Fibroblast of villous mesenchyme (primary cell): ENCODE measurements around the gene WDR45B. TPM values are rescaled to one million over a fixed set of nuclear protein-coding genes. Genes with fewer than 3 reads are reported as not detected.
A peak's percentile ranks its signal among the peaks of the same experiment; 100 is the strongest.

Experiments used
- DNase-seq: peaks from one replicate; pipeline ENCODE4 v3.0.0-alpha.2; 2010; ENCODE audit warnings: low read depth
- H3K4me3 ChIP-seq: 2 replicates; pipeline ENCODE4 v1.5.1; 2011; ENCODE audit warnings: low read depth, mild to moderate bottlenecking, low read length
- CTCF ChIP-seq: IDR thresholded peaks from 2 replicates; pipeline ENCODE4 v1.5.1; 2012; ENCODE audit warnings: low read depth, mild to moderate bottlenecking, low read length; ENCODE audit not compliant: insufficient read depth
- total RNA-seq: library from RNA; depleted of rRNA; stranded (reverse); fragments of >200 nt; gene quantifications from 2 replicates; pipeline ENCODE4 v1.2.3, GENCODE V29; 2012

Gene WDR45B
- total RNA-seq, 1 donor: 70.8 TPM

DNA sequence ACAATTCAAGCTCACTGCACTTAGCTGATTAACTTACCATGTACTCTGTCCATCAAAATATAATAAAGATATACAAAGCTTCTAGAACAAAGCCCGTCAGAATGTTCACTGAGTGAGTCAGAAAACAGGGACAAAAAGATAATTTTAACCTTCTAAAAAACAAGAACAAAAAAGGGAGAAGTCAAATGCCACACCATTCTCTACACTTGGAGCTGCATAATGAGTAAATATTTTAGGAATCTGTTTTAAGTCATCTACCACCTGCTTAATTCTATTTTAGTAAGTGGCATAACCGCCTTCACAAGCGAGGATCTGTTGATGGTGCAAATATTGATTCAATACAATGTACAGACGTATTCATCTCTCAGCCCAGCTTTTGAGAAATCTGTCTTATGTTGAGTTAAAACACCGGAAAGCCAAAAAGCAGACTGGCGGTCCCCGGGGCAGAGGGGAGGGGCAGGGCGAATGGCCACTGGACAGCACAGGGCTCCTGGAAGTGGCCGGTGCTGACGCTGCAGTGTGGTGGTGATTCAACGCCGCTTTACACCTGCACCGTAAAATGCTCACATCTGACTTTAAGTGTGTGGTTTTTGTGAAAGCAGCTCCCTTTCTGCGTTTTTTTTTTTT is 30.1 kb upstream of the WDR45B start:
- no peak for DNase-seq
- H3K4me3 ChIP-seq: no peak overlapping the region
- TF ChIP-seq CTCF: no peak

- no peak for TF ChIP-seq CTCF
- DNase-seq: no peak
- H3K4me3 ChIP-seq: no peak overlapping the region
Observed at GRCh38 chr17:82677353-82677925, 29.2 kb upstream of the WDR45B start.

GRCh38 chr17:82675476-82676245 is 27.4 kb upstream of the WDR45B start:
- no peak for DNase-seq
- no peak overlapping the region for H3K4me3 ChIP-seq
- no peak for TF ChIP-seq CTCF

DNA sequence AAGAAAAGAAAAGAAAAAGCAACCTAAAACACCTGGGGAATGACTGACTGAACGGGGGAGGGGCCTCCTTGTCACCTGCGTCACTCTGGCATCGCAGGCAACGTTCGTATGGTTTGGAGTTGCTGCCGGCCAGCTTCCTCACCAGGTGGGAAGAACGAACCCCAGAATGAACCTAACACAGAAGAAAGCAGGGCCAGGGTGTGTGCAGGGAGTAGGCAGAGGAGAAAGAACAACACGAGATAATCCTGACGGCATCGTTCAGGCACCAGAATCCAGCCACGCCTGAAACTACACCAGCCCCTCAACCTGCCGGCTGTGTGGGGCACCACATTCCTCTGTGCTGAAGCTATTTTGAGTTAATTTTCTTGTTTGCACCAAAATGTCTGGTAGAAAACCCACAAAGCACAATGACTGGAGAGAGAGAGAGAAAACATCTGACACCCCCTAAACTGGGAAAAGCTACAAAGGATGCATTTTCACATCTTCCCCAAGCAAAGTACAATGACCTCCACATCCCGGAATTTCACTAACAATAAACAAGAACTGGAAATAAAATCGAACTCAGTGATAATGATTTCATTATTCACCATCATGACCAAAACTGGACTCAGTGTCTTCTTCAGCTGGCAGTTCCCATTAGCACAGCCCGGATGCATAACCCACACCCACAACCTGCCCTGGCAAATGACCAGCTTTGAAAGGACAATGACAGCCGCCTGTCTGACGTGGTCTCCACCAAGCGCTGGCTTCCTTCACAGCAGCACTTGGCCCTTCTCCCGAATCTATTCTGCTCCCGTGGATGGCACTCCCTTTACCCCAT is 26.6 kb upstream of the WDR45B start:
- no peak for DNase-seq
- no peak overlapping the region for H3K4me3 ChIP-seq
- no peak for TF ChIP-seq CTCF

DNA sequence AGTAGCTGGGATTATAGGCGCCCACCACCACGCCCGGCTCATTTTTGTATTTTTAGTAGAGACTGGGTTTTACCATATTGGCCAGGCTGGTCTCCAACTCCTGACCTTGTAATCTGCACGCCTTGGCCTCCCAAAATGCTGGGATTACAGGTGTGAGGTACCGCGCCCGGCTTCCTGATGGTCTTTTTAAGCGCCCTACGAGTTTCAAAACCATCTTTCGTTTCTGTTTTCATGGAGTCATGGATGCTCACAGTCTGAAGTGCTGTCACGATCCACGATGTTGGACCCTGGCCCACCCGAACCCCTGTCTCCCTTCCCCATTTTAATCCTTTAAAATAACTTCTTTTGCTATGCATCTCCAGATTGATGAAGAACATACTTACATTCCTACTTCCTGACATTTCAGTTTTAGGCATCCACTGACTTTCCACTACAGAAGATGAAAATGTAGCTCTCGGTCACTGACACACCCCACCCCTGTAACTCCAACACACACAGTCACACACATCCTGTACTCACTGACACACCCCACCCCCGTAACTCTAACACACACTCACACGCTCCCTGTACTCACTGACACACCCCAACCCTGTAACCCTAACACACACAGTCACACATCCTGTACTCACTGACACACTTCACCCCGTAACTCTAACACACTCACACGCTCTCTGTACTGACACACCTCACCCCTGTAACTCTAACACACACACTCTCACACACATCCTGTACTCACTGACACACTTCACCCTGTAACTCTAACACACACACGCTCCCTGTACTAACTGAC is 22.6 kb upstream of the WDR45B start:
- DNase-seq: no peak
- no peak for TF ChIP-seq CTCF
- H3K4me3 ChIP-seq: no peak overlapping the region

DNA sequence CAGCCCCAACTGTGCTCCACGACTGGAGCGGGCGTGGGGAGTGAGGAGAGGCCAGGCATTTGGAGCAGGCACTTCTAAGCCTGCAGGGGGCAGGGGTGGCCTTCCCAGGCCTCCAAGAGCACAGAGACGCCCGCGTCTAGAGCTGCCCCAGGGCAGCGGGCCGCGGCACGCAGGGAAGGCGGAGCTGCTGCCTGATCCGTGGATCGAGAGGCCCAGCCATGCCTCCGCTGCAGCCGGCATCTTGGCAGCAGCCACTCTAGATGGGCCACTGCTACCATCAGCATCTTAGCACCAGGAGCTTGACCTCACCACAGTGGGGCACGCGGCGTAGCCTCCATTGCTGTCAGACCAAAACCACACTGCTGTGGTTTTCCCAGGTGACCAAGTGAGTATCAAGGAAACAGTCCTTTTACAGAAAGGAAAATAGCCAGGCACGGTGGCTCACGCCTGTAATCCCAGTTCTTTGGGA is 20.4 kb upstream of the WDR45B start:
- TF ChIP-seq CTCF: peak; percentile 74
- DNase-seq: peak; percentile 75
- H3K4me3 ChIP-seq: no peak overlapping the region
